Measurements from ENCODE around the gene KIF26A.

DNA sequence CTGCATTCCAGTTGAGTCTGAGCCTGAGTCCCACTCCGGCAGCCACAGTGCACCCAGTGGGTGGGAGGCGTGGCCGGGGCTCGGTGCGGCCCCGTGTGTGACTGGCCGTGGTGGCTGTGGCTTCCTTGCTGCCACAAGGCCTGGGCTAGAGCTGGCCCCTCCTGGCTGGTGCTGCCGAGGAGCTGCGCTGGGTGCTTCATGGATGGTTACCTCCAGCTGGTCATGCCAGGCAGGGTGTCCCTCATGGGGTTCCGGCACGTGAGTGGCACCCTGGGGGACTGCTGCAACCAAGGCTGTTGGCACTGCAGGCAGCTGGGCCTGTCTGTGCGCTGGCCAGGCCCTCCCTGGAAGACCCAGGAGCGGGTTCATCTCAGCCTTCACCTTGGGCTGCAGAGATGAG lies 62.7 kb downstream of the KIF26A start:
- no peak for TF ChIP-seq POLR2A (IDR thresholded peaks at IDR 0.05; ENCODE audit: low read depth)
- TF ChIP-seq CTCF (IDR thresholded peaks at IDR 0.05): no peak
- no peak for TF ChIP-seq POLR2AphosphoS5 (IDR thresholded peaks at IDR 0.05)

Data from esophagus muscularis mucosa (tissue), 3 donors.